Measurements from ENCODE around the gene NOM1.
A peak's percentile ranks its signal among the peaks of the same experiment; 100 is the strongest.
"Not testable (repeated sequence)": the region's sequence is repeated elsewhere in the genome, so short reads cannot be mapped to it uniquely, and the experiment has no call there.

The NOM1 gene

DNA sequence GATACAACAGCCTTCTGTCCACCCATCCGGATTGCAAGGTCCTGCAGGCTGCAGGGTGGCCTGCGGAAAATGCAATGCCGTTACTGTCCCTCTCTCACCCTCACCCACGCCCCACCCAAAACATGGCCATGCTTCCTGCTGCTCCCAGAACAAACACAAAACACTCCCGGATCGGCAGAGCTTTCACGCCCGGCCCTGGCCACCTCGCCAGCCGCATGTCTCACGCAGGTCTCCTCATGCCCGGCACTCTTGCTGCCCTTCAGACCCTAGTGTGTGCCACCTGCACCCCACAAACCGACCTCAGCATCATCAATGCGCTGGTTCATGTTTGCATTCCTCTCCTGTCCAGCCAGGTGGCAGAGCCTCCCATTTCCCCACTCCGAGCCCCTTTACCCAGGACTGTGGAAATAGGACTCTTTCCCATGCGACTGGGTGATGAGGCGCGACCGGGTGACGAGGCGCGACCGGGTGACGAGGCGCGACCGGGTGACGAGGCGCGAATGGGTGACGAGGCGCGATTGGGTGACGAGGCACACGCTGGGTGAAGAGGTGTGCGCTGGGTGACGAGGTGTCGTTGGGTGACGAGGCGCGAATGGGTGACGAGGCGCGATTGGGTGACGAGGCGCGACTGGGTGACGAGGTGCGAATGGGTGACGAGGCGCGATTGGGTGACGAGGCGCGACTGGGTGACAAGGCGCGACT, 8.9 kb upstream of the NOM1 start:
- no peak for DNase-seq

GRCh38 chr7:156941393-156942182, 7.9 kb upstream of the NOM1 start:
- no peak for DNase-seq

DNA sequence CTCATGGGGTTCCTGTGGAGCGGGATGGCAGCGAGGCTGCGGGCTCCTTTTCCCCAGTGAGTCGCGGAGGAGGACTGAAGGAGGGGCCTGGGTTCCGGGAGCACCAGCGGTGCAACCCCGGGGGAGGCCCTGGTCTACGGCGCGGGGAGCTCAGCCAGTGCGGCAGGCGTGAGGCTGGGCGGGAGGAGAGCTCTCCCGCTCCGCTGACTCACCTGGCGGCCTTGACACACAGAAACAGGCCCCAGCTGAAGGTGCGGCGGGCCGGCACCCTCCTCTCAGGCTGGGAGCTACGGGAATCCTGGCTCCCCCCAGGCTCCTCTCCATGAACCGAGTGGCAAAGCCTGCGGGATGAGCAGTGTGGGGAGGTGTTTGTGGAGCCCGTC, 6.8 kb upstream of the NOM1 start:
- peak; percentile 46 for DNase-seq

DNA sequence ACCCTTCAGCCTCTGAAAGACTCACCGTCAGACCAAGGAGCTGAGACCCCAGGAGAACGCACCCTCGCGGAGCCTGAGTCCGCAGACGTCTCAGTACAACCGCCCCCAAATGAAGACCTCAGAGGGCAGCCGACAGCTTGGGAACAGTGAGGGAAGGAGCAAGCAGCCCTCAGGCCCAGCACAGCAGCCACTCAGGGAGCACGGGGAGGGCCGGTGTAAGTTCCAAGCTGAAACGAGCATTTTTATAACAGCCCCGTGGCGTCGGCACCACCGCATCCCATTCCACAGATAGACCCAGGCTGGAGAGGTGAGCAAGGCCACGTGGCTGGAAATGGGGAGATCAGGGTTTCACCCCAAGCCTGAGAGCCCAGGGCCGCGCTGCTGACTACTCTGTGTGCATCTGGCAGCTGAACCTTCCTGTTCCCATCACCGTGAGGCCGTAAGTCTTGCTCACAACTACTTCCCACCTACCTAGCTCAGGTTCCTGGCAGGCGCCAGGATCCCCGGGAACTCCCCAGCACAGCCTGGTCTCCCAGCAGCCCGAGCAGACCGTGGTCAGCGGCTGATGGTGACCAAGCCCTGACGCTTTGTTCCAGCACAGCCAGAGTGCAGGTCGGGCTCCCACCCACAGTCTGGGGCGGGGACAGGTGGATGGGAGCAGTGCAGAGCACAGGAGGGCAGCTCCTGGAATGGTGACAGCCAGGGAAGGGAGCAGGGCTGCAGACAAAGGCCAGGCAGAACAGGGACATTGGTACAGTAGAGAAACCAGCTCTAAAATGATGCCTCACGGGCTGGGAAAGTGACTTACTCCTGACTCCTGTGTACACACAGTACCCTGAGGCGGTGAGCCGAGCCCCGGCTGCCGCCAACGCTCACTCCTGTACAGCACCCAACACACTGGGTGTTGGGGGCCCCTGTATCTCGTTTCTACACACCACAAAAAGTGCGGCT, 6.1 kb upstream of the NOM1 start:
- DNase-seq, result peak; percentile 33

- DNase-seq, result no peak
Measured at GRCh38 chr7:156944876-156945275, 4.6 kb upstream of the NOM1 start.

DNA sequence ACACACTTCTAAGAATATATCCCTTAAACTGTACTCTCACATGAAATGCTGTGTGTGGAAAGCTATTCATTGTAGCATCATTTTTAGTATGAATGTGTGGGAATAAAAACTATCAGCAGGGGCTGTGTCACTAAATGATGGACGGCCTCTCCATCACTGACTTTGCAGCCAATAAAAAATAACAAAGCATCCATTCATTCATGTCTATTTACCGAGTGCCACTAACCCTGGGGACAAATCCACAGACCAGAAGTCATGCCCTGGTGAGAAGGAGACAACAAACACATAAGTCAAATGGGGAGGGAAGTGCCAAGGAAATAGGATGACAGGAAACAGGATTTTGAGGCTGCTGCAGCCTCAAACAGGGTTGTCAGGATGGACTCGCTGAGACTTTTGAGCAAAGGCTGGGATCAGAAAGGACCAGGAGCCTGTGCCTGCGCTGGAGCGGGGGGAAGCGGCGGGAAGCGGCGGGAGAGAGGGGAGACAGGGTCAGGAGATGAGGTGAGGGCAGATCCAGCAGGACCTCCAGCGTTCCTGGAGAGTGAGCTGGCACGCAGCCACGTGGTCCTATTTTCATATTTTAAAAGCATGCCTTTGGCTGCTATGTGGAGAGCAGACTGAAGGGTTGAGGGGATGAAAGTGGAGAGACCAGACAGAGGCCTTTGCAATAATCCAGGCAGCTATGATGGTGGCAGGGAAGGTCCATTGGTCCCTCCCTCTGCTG, 2.2 kb upstream of the NOM1 start:
- no peak for DNase-seq

DNA sequence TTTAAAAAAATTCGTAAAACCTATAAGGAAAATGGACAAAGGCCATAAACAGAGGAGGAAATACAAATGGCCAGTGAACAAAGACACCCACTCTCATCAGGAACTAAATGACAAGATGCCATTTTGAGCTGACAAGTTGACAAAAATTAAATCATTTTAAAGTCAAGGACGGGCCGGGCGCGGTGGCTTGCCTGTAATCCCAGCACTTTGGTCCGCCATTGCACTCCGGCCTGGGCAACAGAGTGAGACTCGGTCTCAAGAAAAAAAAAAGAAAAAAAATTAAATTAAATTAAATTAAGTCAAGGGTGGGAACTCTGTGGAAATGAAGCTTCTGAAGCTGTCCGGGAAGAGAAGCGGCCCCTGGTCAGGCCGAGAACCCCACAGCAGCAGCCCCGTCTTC, 1.2 kb upstream of the NOM1 start:
- DNase-seq, result no peak

DNA sequence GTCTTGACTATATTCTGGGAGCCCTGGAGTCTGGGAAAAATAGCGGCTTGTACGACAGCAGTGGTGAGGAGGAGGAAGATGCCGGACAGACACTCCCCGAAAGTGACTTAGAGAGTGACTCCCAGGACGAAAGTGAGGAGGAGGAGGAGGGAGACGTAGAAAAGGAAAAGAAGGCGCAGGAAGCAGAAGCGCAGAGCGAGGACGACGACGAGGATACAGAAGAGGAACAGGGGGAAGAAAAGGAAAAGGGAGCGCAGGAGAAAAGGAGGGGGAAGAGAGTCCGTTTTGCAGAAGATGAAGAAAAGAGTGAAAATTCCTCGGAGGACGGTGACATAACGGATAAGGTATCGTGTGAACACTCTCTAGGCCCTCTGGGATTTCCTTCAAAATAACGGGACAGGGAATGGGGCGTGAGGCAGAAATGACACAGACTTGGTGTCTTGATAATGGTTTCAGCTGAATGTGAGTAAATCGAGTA, 908 bp downstream of the NOM1 start:
- DNase-seq, result no peak

DNA sequence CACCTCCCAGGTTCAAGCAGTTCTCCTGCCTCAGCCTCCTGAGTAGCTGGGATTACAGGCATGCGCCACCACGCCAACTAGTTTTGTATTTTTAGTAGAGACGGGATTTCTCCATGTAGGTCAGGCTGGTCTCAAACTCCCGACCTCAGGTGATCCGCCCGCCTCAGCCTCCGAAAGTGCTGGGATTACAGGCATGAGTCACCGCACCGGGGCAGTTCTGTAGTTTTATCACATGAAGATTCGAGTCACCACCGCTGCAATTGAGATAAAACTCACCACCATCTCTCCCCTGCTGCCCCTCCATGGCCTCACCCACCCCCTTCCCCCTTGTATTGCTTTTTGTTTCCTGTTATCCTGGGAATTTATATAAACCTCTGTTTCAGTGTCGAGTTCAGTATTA, 3.7 kb downstream of the NOM1 start:
- not testable (repeated sequence) for DNase-seq

- DNase-seq, result no peak
Measured at GRCh38 chr7:156954941-156955340, 5.4 kb downstream of the NOM1 start.

GRCh38 chr7:156956727-156957126, 7.2 kb downstream of the NOM1 start:
- DNase-seq, result no peak

- no peak for DNase-seq
Measured at GRCh38 chr7:156962145-156962544, 12.6 kb downstream of the NOM1 start.

GRCh38 chr7:156962897-156963296, 13.4 kb downstream of the NOM1 start:
- DNase-seq, result no peak

DNA sequence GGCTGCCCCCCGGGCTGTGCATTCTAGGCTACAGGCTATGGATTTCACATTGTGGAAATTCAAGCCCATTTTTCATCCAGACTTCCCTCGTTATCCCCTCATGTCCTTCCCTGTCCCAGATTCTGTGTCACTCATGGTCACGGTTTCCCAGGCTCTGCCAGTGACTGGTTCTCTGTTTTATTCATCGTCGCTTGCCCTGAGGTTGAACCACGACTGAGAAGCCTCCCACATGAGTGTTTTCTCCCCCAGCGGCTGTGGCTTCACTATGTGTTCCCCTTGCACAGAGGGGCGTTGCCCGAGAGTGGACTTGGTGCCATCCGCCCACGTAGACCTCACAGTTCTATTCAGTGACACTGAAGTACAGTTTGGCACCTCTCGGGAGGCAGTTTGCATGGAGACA, 14.0 kb downstream of the NOM1 start:
- no peak for DNase-seq

- DNase-seq, result no peak
Measured at GRCh38 chr7:156964971-156965370, 15.5 kb downstream of the NOM1 start.

- no peak for DNase-seq
Measured at GRCh38 chr7:156966387-156966786, 16.9 kb downstream of the NOM1 start.

GRCh38 chr7:156968183-156968582, 18.7 kb downstream of the NOM1 start:
- DNase-seq, result no peak

DNA sequence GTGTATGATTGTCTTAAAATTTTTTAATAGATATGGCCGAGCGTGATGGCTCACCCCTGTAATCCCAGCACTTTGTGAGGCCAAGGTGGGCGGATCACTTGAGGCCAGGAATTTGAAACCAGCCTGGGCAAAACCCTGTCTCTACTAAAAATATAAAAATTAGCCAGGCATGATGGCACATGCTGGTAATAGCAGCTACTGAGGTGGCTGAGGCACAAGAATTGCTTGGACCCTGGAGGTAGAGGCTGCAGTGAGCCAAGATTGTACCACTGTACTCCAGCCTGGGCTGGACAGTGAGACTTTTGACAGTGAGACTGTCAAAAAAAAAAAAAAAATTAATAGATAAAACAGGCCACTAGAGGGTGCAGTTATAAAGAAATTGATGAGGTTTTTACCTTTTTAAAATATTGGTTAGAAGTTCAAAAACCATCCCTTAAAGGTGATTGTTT, 20.5 kb downstream of the NOM1 start:
- no peak for DNase-seq

GRCh38 chr7:156975620-156976019, 26.1 kb downstream of the NOM1 start:
- no peak for DNase-seq

GRCh38 chr7:156979007-156979606, 29.6 kb downstream of the NOM1 start:
- no peak for DNase-seq

DNA sequence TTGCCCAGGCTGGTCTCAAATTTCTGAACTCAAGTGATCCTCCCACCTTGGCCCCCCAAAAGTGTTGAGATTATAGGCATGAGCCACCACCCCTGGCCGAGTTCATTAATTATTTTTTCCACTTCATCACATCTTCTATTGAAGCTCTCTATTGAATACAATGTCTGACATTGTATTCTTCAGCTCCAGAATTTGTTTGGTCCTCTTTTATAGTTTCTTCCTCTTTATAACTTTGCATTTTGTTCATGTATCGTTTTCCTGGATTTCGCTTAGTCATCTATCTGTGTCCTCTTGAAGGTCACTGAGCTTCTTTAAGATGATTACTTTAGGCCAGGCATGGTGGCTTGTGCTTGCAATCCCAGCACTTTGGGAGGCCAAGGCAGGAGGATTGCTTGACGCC, 30.2 kb downstream of the NOM1 start:
- no peak for DNase-seq
